A673 (cell line): ENCODE results near the gene SYNPO. TPM values are rescaled to one million over a fixed set of nuclear protein-coding genes. Genes with fewer than 3 reads are reported as not detected.
A peak's percentile ranks its signal among the peaks of the same experiment; 100 is the strongest.

Experiments used
- BruUV-seq: library from RNA; stranded (reverse); fragments of 400-500 nt; replicated peaks from 2 replicates; lab custom pipeline; 2021; lab: Mats Ljungman, UMichigan
- CTCF ChIA-PET: fragments of 300-600 bp; sonication (Branson Sonifier 250); formaldehyde crosslinking; loops from one replicate; lab custom pipeline; 2022; ENCODE audit warnings: antibody characterized with exemption; lab: Charles Lee
- POLR2A ChIA-PET: fragments of 300-600 bp; sonication (Branson Sonifier 250); formaldehyde crosslinking; loops from one replicate; lab custom pipeline; 2022; ENCODE audit warnings: antibody characterized with exemption; ENCODE audit not compliant: low non-redundant PET; lab: Charles Lee
- DNase-seq: peaks from one replicate; pipeline ENCODE4 v3.0.0-alpha.2; 2015; ENCODE audit warnings: low spot score
- H3K27ac ChIP-seq: fragments of 200-600 bp; sonication (generic); 2 replicates; pipeline ENCODE4 v1.5.1; 2016; ENCODE audit warnings: mixed run types, low read depth, mild to moderate bottlenecking, mixed read lengths, antibody characterized with exemption, low read length; ENCODE audit not compliant: poor library complexity, severe bottlenecking
- H3K27me3 ChIP-seq: fragments of 200-600 bp; sonication (generic); replicated peaks from 2 replicates; pipeline ENCODE4 v1.6.1; 2017; ENCODE audit warnings: mixed run types, low read depth, mild to moderate bottlenecking, mixed read lengths, antibody characterized with exemption, low read length; ENCODE audit not compliant: insufficient read depth, poor library complexity
- H3K36me3 ChIP-seq: fragments of 200-600 bp; sonication (generic); 2 replicates; pipeline ENCODE4 v1.6.1; 2016; ENCODE audit warnings: mixed run types, mild to moderate bottlenecking, mixed read lengths, antibody characterized with exemption, low read length; ENCODE audit not compliant: insufficient read depth, poor library complexity, severe bottlenecking
- H3K4me1 ChIP-seq: fragments of 200-600 bp; sonication (generic); 2 replicates; pipeline ENCODE4 v1.6.1; 2017; ENCODE audit warnings: mixed run types, mild to moderate bottlenecking, mixed read lengths, antibody characterized with exemption, low read length; ENCODE audit not compliant: insufficient read depth, poor library complexity, severe bottlenecking
- H3K4me3 ChIP-seq: fragments of 200-600 bp; sonication (generic); 2 replicates; pipeline ENCODE4 v1.5.1; 2016; ENCODE audit warnings: low read depth, mixed run types, mild to moderate bottlenecking, mixed read lengths, low read length; ENCODE audit not compliant: poor library complexity, severe bottlenecking
- H3K9me3 ChIP-seq: fragments of 200-600 bp; sonication (generic); 2 replicates; pipeline ENCODE4 v1.6.1; 2016; ENCODE audit warnings: mixed run types, low read depth, mild to moderate bottlenecking, mixed read lengths, antibody characterized with exemption, low read length; ENCODE audit not compliant: poor library complexity, severe bottlenecking
- CTCF ChIP-seq: fragments of 300-800, 200-600 bp; sonication (generic); conservative IDR thresholded peaks from 2 replicates; pipeline ENCODE4 v1.5.1; 2017; ENCODE audit warnings: low read depth, mild to moderate bottlenecking, antibody characterized with exemption, low read length, moderate library complexity, mixed read lengths
- EZH2 ChIP-seq: fragments of 200-600 bp; sonication (generic); IDR thresholded peaks from 2 replicates; pipeline ENCODE4 v1.6.1; 2017; ENCODE audit warnings: borderline replicate concordance, low read depth, mild to moderate bottlenecking, mixed read lengths, antibody characterized with exemption, low read length; ENCODE audit not compliant: poor library complexity, severe bottlenecking
- intact Hi-C: fragments of 100-400 bp; cut with micrococcal nuclease; formaldehyde crosslinking; loops from one replicate; pipeline ENCODE4 v1.10.0; 2022; ENCODE audit not compliant: unreplicated experiment
- total RNA-seq: library from RNA; stranded (reverse); gene quantifications from 2 replicates; pipeline ENCODE4 v1.2.3, GENCODE V29; 2021

Gene SYNPO
- total RNA-seq, 1 experiment from 2014 or later: 7.6 TPM

GRCh38 chr5:150653762-150654556, 13.5 kb downstream of the SYNPO start:
- Histone ChIP-seq H3K9me3 (no peaks in the 10 kb centered on the region), H3K27me3 (no peaks in the 10 kb centered on the region), H3K4me1 (peaks cover 17% of the 10 kb centered on the region), H3K4me3 (no peak overlapping the region), H3K36me3 (no peaks in the 10 kb centered on the region), H3K27ac (no peak overlapping the region)
- intact Hi-C loops: loop anchor here (10.0 kb wide), 1 partner anchor 199 kb away; no protein-coding TSS in a partner anchor
- CTCF ChIA-PET: no interaction called here
- POLR2A ChIA-PET: no interaction called here
- no peak for TF ChIP-seq CTCF
- no peak for TF ChIP-seq EZH2
- DNase-seq: no peak
- no TSS peak for BruUV-seq

- no peak overlapping the region for H3K27ac ChIP-seq
- H3K36me3 ChIP-seq: no peaks in the 10 kb centered on the region
- no TSS peak for BruUV-seq
- POLR2A ChIA-PET: no interaction called here
- no peaks in the 10 kb centered on the region for H3K9me3 ChIP-seq
- CTCF ChIA-PET: no interaction called here
- intact Hi-C loops: loop anchor here (10.0 kb wide), 1 partner anchor 200 kb away; no protein-coding TSS in a partner anchor
- TF ChIP-seq EZH2 (no peak), CTCF (no peak)
- peaks cover 17% of the 10 kb centered on the region for H3K4me1 ChIP-seq
- no peaks in the 10 kb centered on the region for H3K27me3 ChIP-seq
- no peak overlapping the region for H3K4me3 ChIP-seq
- DNase-seq: no peak
Observed at GRCh38 chr5:150655221-150655620, 14.8 kb downstream of the SYNPO start.

GRCh38 chr5:150656191-150657132, 16.0 kb downstream of the SYNPO start:
- BruUV-seq: no TSS peak
- intact Hi-C loops: loop anchor here (1.0 to 10.0 kb wide), 2 partner anchors 95 to 202 kb away; no protein-coding TSS in a partner anchor
- POLR2A ChIA-PET: no interaction called here

More at GRCh38 chr5:150656191-150657132, 16.0 kb downstream of the SYNPO start:
- Histone ChIP-seq H3K27me3 (no peaks in the 10 kb centered on the region), H3K4me3 (peak overlapping the region; percentile 66), H3K9me3 (no peaks in the 10 kb centered on the region), H3K36me3 (no peaks in the 10 kb centered on the region), H3K27ac (peak overlapping the region; percentile 73), H3K4me1 (peaks cover 9% of the 10 kb centered on the region)
- CTCF ChIA-PET: interaction anchor here (0.6 kb wide), 2 partner anchors 90 to 206 kb away, joined by 3 read pairs; no protein-coding TSS in a partner anchor
- DNase-seq: peak; percentile 83
- TF ChIP-seq CTCF: peak; percentile 54
- TF ChIP-seq EZH2: no peak
